AG09319 (cell line): ENCODE measurements around the gene MLLT6.

Experiments
- DNase-seq: peaks from one replicate; pipeline ENCODE4 v3.0.0-alpha.2; 2010; ENCODE audit warnings: low read depth; ENCODE audit errors: extremely low read depth
- TF ChIP-seq, protein P1 (sequence below): IDR thresholded peaks from 2 replicates; pipeline ENCODE4 v1.5.1; 2011; ENCODE audit warnings: low read depth, mild to moderate bottlenecking, inconsistent platforms, low read length, moderate library complexity

Gene MLLT6

DNA sequence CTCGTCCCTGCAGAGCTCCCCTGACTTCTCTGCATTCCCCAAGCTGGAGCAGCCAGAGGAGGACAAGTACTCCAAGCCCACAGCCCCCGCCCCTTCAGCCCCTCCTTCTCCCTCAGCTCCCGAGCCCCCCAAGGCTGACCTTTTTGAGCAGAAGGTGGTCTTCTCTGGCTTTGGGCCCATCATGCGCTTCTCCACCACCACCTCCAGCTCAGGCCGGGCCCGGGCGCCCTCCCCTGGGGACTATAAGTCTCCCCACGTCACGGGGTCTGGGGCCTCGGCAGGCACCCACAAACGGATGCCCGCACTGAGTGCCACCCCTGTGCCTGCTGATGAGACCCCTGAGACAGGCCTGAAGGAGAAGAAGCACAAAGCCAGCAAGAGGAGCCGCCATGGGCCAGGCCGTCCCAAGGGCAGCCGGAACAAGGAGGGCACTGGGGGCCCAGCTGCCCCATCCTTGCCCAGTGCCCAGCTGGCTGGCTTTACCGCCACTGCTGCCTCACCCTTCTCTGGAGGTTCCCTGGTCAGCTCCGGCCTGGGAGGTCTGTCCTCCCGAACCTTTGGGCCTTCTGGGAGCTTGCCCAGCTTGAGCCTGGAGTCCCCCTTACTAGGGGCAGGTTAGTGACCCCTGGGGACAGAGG lies 11.4 kb downstream of the MLLT6 start:
- TF ChIP-seq, protein P1, sequence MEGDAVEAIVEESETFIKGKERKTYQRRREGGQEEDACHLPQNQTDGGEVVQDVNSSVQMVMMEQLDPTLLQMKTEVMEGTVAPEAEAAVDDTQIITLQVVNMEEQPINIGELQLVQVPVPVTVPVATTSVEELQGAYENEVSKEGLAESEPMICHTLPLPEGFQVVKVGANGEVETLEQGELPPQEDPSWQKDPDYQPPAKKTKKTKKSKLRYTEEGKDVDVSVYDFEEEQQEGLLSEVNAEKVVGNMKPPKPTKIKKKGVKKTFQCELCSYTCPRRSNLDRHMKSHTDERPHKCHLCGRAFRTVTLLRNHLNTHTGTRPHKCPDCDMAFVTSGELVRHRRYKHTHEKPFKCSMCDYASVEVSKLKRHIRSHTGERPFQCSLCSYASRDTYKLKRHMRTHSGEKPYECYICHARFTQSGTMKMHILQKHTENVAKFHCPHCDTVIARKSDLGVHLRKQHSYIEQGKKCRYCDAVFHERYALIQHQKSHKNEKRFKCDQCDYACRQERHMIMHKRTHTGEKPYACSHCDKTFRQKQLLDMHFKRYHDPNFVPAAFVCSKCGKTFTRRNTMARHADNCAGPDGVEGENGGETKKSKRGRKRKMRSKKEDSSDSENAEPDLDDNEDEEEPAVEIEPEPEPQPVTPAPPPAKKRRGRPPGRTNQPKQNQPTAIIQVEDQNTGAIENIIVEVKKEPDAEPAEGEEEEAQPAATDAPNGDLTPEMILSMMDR, result no peak
- DNase-seq, result no peak

GRCh38 chr17:38717139-38717745 lies 12.2 kb downstream of the MLLT6 start:
- no peak for DNase-seq
- TF ChIP-seq, protein P1, result no peak

- TF ChIP-seq, protein P1, result no peak
- DNase-seq, result no peak
Observed at GRCh38 chr17:38719289-38719942, 14.3 kb downstream of the MLLT6 start.

GRCh38 chr17:38719943-38720641 lies 15.0 kb downstream of the MLLT6 start:
- no peak for DNase-seq

GRCh38 chr17:38720941-38721340 lies 15.9 kb downstream of the MLLT6 start:
- DNase-seq, result no peak
- TF ChIP-seq, protein P1, result no peak

More at GRCh38 chr17:38719943-38720641, 15.0 kb downstream of the MLLT6 start:
- TF ChIP-seq, protein P1, result no peak

DNA sequence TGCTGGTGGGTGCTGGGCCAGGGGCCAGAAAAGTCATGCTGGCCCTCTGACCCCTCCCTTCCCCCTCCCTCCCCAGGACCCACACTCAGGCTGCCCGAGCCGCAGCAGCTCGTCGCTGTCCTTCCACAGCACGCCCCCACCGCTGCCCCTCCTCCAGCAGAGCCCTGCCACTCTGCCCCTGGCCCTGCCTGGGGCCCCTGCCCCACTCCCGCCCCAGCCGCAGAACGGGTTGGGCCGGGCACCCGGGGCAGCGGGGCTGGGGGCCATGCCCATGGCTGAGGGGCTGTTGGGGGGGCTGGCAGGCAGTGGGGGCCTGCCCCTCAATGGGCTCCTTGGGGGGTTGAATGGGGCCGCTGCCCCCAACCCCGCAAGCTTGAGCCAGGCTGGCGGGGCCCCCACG lies 16.7 kb downstream of the MLLT6 start:
- TF ChIP-seq, protein P1, result no peak
- DNase-seq, result no peak
